Raji (cell line): Measurements from ENCODE around the gene SPRYD4.
A peak's percentile ranks its signal among the peaks of the same experiment; 100 is the strongest.

Source experiments
- POLR2A ChIP-seq: IDR thresholded peaks from 2 replicates; pipeline ENCODE4 v1.6.1; 2011; ENCODE audit warnings: low read depth, low read length, control low read depth; ENCODE audit not compliant: insufficient read depth

SPRYD4 gene

DNA sequence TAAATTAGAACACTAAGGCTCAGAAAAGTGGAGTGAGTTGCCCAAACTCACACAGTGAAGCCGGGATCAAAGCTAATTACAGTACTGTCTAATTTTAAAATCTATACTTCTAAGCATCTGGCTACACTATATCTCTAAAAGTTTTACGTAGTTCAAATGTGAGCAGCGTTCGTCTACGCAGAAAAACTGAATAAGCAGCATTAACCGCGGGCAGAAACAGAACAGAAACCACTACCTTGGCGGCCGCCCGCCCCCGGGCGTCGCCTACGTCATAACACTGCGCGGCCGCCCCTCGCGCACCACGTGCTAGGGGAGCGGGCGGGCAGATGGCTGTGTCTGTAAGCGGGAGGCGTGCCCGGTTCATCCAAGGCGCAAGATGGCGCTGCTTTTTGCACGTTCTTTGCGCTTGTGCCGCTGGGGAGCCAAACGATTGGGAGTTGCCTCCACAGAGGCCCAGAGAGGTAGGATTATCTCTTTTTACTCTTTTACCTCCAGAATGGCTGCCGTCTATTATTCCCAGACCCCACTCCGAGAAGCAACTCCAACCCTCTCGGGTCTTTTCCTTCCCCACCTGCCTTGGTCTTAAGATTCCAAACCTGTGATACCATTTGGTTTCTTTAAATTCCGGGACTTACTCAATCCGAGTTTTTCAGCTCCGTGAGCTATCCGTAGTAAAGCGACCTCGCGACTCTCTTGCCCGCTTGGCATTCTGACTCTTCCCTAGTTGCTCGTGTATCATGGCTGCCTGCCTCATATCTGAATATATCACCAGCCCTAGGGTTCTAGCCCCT is at the start of gene SPRYD4:
TSS of gene SPRYD4 (plus strand) at position 363 of the 791 bp plus-strand sequence. CDS start at position 377, 14 bp downstream.
- peak; percentile 95 for TF ChIP-seq POLR2A

DNA sequence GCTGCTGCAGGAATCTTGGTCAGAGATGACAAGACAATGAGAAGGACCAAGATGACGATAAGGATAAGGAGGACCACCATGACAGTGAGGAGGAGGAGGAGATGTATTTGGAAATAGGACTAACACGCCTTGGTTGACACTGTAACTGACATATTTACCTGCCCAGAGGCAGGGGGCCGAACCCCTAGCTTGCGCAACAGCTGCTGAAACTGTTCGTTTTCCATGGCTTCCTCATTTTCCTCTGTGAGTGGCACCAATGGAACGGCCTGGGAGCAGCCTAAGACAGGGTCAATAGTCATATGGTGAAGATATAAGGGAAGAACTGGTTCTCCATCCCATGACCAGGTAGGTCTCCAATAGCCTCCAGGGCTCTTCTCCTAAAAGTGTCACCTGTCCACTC is 48.0 kb upstream of the SPRYD4 start:
- TF ChIP-seq POLR2A, result no peak

DNA sequence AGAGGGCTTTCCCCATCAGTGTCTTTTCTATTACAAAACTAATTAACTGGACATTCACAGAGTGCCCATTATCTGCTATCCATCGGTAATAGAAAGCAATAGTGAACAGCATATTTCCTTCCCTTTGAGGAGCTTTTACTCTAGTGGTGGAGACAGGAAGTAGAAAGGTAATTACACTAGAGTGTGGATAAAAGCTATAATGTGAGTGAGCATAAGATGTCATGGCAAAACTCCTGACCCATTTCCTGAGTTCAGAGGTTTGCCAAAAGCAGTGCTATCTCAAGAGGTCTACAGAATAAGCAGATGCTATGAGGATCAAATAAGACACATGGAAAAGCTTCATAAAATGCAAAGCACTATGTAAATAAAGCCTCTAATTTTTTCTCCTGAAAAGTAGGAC is 43.2 kb upstream of the SPRYD4 start:
- no peak for TF ChIP-seq POLR2A

DNA sequence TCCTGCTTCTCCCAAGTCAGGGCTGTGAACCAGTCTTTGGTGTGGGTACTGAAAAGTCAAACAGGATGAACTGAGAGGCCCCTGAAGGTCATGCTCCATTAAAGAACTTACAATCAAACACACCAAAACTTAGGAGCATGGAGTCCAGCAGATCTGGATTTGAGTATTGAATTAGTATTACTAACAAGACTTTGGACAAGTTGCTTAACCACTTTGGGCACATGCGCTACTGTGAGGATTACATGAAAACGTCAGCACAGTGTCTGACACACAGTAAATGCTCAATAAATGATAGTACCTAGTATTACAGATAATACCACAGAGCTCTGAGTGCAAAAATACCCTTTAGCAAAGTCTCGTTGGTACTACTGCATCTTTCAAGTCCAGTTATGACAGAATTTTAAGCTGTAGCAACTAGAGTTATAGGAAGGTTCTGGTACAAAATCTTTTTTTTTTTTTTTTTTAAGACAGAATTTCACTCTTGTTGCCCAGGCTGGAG is 42.4 kb upstream of the SPRYD4 start:
- TF ChIP-seq POLR2A, result no peak

DNA sequence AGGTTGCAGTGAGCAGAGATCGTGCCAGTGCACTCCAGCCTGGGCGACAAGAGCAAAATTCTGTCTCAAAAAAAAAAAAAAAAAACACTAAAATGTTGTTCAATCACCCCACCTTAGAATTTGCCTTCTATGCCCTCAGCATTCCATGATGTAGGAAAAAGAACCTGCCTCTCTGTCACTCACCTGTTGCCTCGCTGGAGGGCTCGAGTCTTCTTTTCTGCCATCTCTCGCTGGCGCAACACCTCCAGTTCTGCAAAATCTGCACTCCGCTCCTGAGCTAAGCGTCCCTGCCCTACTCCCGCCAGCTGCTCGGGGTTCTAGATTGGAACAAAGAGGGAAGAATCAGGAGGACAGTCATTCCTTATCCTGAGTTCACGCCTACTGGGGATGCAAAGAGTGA is 37.1 kb upstream of the SPRYD4 start:
- no peak for TF ChIP-seq POLR2A

DNA sequence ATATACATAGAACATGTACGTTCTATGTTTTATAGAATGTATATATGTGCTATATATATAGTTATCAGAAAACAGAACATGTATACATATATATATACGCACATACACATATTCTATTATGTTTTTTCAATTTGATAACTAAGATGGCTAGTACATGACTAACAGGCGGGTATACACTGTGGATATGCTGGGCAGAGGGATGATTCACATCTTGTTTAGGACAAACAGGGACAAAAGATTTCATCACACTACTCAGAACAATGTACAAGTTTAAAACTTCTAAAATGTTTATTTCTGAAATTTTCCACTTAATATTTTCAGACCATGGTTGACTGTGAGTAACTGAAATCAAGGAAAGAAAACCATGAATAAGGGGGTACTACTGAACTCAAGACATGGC is 36.5 kb upstream of the SPRYD4 start:
- no peak for TF ChIP-seq POLR2A

DNA sequence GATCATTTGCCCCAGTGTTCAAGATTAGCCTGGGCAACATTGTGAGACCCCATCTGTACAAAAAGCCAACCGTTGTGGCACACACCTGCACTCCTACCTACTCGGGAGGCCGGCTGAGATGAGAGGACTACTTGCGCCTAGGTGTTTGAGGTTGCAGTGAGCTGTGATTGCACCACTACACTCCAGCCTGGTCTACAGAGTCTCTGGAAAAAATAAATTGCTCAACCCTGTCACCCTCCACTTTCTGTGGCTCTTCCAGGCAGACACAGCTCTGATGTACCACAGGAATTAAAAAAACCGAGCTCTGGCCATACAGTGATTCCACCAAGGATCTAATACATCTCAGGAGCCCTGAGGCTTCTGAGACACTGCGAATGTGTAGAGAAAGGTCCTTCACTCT is 33.5 kb upstream of the SPRYD4 start:
- TF ChIP-seq POLR2A, result no peak

DNA sequence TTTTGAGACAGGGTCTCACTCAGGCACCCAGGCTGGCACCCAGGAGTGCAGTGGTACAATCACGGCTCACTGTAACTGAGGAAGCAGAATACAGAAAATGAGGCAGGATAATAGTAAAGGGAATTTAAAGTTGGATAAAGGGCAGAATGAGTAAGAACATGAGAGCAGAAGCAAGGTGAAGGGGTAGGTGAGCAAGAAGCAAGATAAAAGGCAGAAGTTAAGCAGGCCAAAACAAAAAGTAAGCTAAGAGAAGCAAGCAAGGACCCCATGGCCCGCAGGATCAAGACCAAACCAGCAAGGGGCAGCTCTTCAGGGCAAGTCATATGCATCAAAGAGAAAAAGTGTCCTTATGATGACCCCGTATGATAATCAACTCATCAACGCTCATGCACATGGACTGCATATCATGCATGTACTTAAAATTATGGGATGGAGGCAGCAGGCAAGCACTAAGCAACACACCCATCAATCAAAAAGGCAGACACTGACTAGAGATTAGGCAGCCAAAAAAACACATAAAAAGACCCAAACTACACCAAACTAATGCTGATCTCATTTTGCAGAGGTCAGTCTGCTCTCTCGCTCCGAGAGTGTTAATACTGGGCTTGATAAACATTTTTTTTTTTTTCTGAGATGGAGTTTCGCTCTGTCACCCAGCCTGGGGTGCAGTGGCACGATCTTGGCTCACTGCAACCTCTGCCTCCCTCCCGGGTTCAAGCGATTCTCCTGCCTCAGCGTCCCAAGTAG is 30.8 kb upstream of the SPRYD4 start:
- no peak for TF ChIP-seq POLR2A

DNA sequence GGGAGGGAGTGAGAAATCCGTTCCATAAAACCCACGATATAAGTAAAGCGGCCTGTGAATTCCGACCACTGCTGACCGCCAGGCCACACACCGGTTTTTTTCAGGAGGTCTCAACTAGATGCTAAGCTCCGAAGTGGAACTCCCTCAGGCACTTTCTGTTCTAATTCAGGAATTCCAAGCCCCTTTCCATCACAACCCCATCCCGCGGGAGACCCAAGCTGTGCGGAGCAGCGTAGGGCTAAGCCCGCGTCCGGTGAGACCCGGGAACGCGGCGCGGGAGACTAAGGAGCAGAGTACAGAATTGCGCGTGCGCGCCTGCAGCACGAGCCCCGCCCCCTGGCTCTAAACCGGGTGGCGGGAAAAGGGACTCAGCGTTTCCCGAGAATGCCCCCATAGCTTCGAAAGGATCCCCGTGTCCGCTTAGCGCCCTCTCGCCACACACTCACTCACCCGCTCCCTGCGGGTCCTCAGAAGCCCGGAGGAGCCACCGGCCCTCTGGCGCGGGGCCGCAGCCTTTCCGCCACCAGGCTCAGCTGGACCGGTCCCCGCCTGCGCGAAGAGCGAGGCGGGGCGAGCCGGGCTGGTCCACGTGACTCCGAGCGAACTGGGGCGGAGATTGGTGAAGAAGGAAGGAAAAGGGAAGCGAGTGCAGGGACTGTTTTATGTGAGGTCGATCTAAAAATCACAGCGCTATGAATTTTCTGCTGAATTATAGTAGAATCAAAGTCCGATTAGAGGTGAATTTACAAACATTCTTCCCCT is 19.3 kb upstream of the SPRYD4 start, which contains the start of gene TIMELESS:
TSS of gene TIMELESS (minus strand) at position 567 of the 762 bp plus-strand sequence. CDS start 15,256 bp downstream, outside the sequence.
- peak; percentile 84 for TF ChIP-seq POLR2A

DNA sequence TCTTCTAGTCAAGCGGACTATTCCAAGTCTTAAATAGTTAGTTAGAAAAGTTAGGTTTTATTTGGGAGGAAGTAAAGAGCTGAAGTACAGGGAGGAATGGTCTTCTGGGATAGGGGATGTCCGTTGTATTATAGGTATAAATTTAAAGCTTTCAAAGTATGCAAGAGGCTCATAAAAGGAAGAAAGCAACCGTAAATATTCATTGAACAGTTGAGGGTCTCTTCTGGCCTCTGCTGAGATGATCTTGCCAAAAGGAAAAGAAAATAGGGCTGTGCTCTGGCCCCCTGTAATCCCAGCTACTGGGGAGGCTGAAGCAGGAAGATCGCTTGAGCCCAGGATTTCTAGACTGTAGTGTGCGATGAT is 18.8 kb upstream of the SPRYD4 start:
- no peak for TF ChIP-seq POLR2A

DNA sequence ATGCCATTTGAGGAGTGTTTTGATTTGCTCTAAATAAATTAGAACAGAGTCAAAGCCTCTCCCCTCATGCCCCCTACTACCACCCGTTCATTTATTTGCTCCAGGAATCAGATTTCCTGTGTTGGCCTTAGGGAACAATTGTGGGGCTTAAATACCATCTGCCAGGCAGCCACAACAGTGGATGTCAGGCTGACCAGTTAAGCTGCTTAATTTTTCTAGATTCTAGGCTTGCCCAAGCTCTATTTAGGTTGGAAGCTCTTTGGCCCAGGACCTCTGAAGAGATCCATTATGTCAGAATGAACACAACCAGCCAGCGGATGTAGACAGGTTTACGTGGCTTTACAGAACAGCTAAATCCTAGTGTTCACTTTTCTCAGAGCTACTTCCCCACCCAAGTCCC is 18.1 kb upstream of the SPRYD4 start:
- TF ChIP-seq POLR2A, result no peak

DNA sequence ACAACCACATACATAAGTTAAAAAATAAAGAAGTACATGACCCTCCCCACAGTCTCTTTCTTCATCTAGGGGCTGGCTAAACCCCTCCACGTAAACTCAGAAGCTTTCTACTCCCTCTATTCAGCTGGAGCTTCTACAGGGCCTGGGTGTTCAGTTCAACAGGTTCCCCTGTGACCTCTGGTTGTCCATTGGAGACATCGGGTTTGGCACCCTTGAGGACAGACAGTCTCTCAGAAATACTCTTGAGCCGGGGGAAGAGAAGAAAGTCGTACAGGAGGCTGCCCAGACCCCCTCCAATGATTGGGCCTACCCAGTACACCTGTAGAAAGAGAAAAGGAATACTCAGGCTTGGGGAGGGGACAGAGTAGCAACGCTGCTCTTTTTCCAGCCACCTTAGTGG is 17.2 kb upstream of the SPRYD4 start:
- no peak for TF ChIP-seq POLR2A

DNA sequence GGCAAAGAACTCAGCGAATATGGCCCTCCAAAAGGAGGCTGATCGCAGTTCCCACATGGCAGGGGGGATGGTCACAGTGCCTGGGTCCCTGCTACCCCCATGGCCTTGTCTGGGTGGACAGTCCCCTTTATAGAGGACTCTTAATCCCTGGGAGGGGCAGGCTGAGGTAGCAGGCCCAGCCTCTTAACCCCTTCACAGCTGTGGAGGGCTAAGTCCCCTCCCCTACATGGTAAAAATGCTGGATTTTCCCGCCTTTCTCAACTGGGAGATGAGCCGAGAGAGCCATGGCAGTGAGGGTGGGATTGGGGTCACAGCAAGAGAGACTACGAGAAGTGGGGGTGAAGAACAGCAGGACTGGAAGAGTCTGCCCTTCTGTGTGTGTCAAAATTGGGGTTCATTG is 13.8 kb upstream of the SPRYD4 start, which contains the start of gene MIP:
TSS of gene MIP (minus strand) at position 101 of the 400 bp plus-strand sequence. CDS start at position 57, 44 bp downstream.
- TF ChIP-seq POLR2A, result no peak

DNA sequence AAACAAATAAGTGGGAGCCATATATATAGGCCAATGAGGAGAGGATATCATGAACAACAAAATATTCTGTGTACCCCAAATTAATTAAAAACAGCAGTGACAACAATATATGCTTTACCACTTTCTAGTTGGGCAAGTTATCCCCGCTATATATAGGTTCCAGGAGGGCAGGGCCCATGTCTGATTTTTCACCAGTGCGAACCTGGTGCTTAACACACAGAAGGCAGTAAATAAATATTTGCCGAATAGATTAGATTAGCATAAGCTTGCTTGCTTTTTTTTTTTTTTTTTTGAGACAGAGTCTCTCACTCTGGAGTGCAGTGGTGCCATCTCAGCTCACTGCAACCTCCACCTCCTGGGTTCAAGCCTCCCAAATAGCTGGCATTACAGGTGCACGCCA is 10.6 kb upstream of the SPRYD4 start:
- no peak for TF ChIP-seq POLR2A
